Esophagus (tissue), 2 donors: Measurements from ENCODE around the gene MMP13. TPM values are rescaled to one million over a fixed set of nuclear protein-coding genes. Genes with fewer than 3 reads are reported as not detected.
"Not testable (repeated sequence)": the region's sequence is repeated elsewhere in the genome, so short reads cannot be mapped to it uniquely, and the experiment has no call there.

ENCODE experiments used
- H3K27ac ChIP-seq, 2 donors: one replicate each; pipeline ENCODE4 v1.5.1; 2013; ENCODE audit warnings: low read depth in 2 of 2, mild to moderate bottlenecking in 2 of 2, inconsistent platforms in 1 of 2, low read length in 1 of 2, moderate library complexity in 1 of 2
- H3K27me3 ChIP-seq, 2 donors: one replicate each; pipeline ENCODE4 v1.6.1; 2013; ENCODE audit warnings: low read length in 2 of 2, control low read depth in 1 of 2, mild to moderate bottlenecking in 1 of 2; ENCODE audit not compliant: insufficient read depth in 2 of 2, control insufficient read depth in 1 of 2
- H3K36me3 ChIP-seq, 2 donors: one replicate each; pipeline ENCODE4 v1.6.1; 2013; ENCODE audit warnings: low read length in 1 of 2; ENCODE audit not compliant: control insufficient read depth in 2 of 2, insufficient read depth in 2 of 2
- H3K4me1 ChIP-seq, 2 donors: one replicate each; pipeline ENCODE4 v1.6.1; 2013; ENCODE audit warnings: low read length in 1 of 2; ENCODE audit not compliant: control insufficient read depth in 2 of 2, insufficient read depth in 2 of 2
- H3K4me3 ChIP-seq, 2 donors: one replicate each; pipeline ENCODE4 v1.5.1; 2013; ENCODE audit warnings: low read length in 2 of 2, mild to moderate bottlenecking in 2 of 2, low read depth in 1 of 2, moderate library complexity in 1 of 2
- H3K9me3 ChIP-seq, 2 donors: one replicate each; pipeline ENCODE4 v1.6.1; 2013; ENCODE audit warnings: mild to moderate bottlenecking in 2 of 2, low read depth in 1 of 2, low read length in 1 of 2, moderate library complexity in 1 of 2; ENCODE audit not compliant: control insufficient read depth in 2 of 2, insufficient read depth in 1 of 2
- whole genome bisulfite sequencing, 2 donors: extraction: QIAGEN DNeasy Blood & Tissue Kit; methylation state at CpG; one replicate each; pipeline ENCODE4 v1.1.7; 2013; 5-methylcytosine and 5-hydroxymethylcytosine counted together
- polyA plus RNA-seq, 2 donors: library from polyadenylated mRNA; stranded (reverse); fragments of 200-250 nt; gene quantifications; one replicate each; pipeline ENCODE4 v1.2.3, GENCODE V29; 2013
- donor health status: healthy with polysubstance abuse.
- donor health status: Bipolar disorder and iron deficiency.

Gene MMP13
- polyA plus RNA-seq, 2 donors = 0.02 TPM; not detected in 1

DNA sequence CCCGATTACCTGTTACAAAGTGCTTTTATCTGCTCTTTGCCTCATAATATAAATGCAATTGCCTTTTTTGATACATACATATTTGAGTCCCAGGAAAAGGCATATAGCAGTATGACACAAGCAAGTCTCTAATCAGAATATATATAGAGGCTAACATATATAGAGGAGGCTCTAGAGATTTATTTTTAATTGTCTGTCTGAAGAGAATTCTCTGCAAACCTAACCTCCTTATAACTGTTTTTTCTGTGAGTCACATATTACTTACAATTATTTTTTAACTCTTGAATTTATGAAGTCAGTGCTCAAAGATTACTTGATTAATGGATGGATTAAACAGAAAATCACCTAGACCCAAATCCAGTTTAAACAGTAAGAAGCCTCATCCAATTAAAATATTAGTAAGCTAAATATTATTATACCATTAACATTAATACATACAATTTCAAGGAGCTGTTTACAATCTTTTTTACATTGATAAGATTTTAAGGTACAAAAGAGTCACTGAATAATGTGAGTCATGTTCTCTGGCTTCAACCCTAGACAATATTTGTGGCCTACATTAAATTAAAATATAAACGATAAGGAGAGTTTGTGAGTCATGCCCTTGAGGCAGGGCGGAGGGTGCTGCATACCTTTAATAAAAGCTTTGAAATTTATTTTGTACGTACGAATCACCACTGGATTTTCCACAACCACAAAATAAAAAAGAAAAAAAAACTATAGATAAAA is 19.2 kb upstream of the MMP13 start:
- H3K36me3 ChIP-seq = no peaks in the 10 kb centered on the region
- no peaks in the 10 kb centered on the region for H3K4me1 ChIP-seq
- WGBS, 2 donors = 49 to 50% methylated on average over 5 of the region's 5 CpGs
- no peak overlapping the region for H3K4me3 ChIP-seq
- H3K27ac ChIP-seq = no peak overlapping the region
- H3K27me3 ChIP-seq = no peaks in the 10 kb centered on the region
- H3K9me3 ChIP-seq = no peaks in the 10 kb centered on the region

DNA sequence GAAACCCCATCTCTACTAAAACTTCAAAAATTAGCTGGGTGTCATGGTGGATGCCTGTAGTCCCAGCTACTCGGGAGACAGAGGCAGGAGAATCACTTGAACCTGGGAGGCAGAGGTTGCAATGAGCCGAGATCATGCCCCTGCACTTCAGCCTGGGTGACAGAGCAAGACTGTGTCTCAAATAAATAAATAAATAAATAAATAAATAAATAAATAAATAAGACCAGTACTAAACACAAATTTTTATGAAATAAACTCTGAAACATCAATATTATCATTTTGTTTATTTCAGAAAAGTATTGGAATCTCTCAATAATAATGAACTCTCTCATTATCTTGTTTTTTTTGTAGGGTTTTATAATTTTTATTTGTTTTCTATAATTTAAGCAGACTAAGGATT is 18.2 kb upstream of the MMP13 start:
- not testable (repeated sequence) for H3K4me3 ChIP-seq, H3K36me3 ChIP-seq, H3K27ac ChIP-seq, H3K4me1 ChIP-seq, H3K27me3 ChIP-seq, H3K9me3 ChIP-seq
- WGBS, 2 donors = 85 to 88% methylated on average over 2 of the region's 2 CpGs

DNA sequence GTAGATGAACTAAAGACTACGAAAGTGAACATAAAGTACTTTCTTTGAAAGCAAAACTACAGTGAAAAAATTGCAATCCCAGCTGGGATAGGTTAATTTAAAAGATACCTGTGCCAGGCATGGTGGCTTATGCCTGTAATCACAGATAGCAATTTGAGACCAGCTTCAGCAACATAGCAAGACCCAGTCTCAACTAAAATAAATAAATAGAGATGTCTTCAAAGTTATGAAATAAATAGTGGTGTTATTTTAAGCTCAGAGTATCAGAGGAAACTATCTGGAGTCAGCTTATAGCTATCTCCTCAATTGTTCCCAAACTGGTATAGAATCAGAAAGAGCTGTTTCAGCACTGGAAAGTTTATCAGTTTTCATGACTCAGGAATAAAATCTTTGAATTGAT is 17.3 kb upstream of the MMP13 start:
- no peaks in the 10 kb centered on the region for H3K36me3 ChIP-seq
- H3K4me3 ChIP-seq = no peak overlapping the region
- H3K4me1 ChIP-seq = no peaks in the 10 kb centered on the region
- 59 to 80% methylated on average over 1 of the region's 1 CpG for WGBS, 2 donors
- H3K27me3 ChIP-seq = no peaks in the 10 kb centered on the region
- H3K9me3 ChIP-seq = no peaks in the 10 kb centered on the region
- H3K27ac ChIP-seq = no peak overlapping the region

DNA sequence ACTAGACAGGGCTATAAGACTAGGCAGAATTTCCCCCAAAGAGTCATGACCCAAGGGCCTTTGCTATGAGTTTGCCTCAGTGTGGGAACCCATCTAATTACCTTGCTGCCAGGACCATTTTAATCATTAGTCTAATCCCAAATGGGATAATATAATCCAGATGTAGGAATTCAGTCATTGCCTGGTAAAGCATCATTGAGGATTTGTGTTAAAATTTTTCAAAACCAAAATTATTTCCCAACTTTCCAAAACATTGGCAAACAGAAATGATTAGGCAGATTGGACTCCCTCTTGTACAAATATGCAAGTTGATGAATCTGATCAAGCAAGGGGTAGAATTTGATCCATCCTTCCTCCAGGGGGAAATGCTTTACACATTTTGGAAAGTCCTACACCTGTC is 16.2 kb upstream of the MMP13 start:
- Histone ChIP-seq H3K27ac (no peak overlapping the region), H3K4me1 (no peaks in the 10 kb centered on the region), H3K9me3 (no peaks in the 10 kb centered on the region), H3K27me3 (no peaks in the 10 kb centered on the region), H3K36me3 (no peaks in the 10 kb centered on the region), H3K4me3 (no peak overlapping the region)

DNA sequence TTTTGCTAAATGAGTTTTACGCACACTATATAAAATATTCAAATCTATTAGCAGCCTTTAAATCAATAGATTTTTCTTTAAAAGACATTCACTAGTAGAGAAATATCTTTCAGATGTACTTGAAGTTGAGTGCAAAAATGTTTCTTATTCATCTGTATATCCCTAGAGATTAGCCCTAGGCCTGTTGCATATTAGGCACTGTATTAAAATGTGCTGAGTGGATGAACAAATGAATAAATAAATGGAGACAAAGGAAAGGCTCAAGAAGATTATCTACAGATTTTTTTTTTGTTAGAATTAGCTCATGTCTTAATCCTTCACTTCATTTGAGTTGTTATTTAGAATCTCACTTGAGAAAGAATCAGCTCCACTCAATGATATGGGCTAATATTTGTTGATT is 12.0 kb upstream of the MMP13 start:
- Histone ChIP-seq H3K4me3 (no peak overlapping the region), H3K36me3 (no peaks in the 10 kb centered on the region), H3K9me3 (no peaks in the 10 kb centered on the region), H3K27me3 (no peaks in the 10 kb centered on the region), H3K4me1 (no peaks in the 10 kb centered on the region), H3K27ac (no peak overlapping the region)
- WGBS, 2 donors = 97 to 98% methylated on average over 1 of the region's 1 CpG

DNA sequence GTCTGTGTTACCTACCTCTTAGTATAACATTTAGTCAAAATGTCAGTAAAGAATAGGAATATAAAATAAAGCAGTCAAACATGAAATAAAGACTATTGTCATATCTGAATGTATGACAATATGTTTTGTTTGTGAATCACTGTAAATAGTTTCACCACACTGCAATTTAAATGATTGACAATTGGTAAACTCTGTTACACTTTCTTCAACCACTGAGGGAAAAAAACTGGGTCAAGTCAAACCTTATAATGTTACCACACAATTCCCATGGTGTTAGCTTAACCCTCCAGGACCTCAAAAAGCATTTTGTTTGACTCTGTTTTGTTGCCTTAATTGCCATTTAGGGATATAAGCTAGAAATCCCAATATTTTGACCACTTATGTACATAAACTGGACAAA is 10.5 kb upstream of the MMP13 start:
- Histone ChIP-seq H3K36me3 (no peaks in the 10 kb centered on the region), H3K9me3 (no peaks in the 10 kb centered on the region), H3K4me1 (no peaks in the 10 kb centered on the region), H3K27me3 (no peaks in the 10 kb centered on the region), H3K4me3 (no peak overlapping the region), H3K27ac (no peak overlapping the region)

DNA sequence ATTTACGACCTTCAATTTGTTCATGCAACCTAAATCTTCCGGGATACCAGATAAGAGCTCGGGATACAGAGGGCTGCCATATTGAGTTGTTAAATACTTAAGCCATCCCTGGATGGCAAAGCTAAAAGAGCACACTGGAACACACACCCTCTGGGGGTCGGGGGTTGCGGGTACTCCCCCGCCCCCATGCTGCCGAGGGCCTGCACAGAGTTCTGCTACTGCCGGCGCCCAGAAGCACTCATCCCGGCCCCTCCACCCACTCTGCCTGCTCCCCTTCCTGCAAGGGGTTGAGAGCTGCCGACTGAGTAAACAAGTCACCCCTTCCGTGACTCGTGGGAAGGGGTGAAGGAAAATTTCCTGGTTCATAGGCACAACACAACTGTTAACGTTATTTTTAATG is 9.3 kb upstream of the MMP13 start:
- H3K4me1 ChIP-seq = no peaks in the 10 kb centered on the region
- no peaks in the 10 kb centered on the region for H3K27me3 ChIP-seq
- H3K27ac ChIP-seq = no peak overlapping the region
- no peaks in the 10 kb centered on the region for H3K36me3 ChIP-seq
- H3K9me3 ChIP-seq = no peaks in the 10 kb centered on the region
- WGBS, 2 donors = 78 to 79% methylated on average over 14 of the region's 14 CpGs
- H3K4me3 ChIP-seq = no peak overlapping the region

DNA sequence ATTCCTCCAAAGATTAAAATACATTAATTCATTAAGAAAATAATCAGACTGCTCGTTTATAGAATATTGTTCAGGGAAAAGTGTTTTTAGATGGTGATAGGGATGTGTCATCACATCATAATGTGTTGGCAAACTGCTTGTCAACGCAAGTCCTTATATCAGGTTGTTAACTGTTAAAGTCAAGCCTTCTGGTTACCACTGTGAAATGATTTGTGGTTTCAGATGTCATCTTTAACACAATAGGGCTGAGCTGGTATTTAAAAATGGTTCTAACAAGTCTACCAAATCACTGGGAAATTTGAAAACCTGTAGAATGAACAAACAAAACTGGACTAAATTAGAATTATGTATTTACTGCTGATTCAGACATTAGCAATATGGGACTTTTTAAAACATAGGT is 2.4 kb upstream of the MMP13 start:
- no peak overlapping the region for H3K4me3 ChIP-seq
- no peaks in the 10 kb centered on the region for H3K9me3 ChIP-seq
- 51 to 65% methylated on average over 2 of the region's 2 CpGs for WGBS, 2 donors
- H3K36me3 ChIP-seq = no peaks in the 10 kb centered on the region
- no peaks in the 10 kb centered on the region for H3K4me1 ChIP-seq
- H3K27me3 ChIP-seq = no peaks in the 10 kb centered on the region
- H3K27ac ChIP-seq = no peak overlapping the region

DNA sequence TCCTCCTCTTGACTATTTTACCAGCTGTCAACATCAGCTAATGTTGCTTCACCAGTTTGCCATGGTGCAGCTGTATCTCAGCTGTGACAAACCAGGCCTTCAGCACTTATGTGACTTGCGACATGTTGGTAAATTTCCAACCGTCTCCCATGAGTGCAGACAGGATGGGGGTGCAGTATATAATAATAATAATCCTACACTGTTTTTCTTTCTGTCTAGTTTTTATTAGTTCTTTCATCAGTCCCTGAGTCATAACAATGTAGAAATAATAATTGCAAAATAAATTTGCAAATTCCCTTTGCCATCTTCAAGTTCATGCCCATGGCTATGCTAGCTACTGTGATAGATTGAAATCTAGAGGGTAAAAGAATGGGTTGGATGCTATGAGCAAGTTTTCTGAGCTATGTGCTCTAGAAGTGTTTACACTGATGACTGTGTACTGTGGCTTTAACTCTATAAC is 4.9 kb downstream of the MMP13 start:
- Histone ChIP-seq H3K4me1 (no peaks in the 10 kb centered on the region), H3K27ac (no peak overlapping the region), H3K36me3 (no peaks in the 10 kb centered on the region), H3K9me3 (no peaks in the 10 kb centered on the region), H3K4me3 (no peak overlapping the region), H3K27me3 (no peaks in the 10 kb centered on the region)
- 71 to 72% methylated on average over 2 of the region's 2 CpGs for WGBS, 2 donors

DNA sequence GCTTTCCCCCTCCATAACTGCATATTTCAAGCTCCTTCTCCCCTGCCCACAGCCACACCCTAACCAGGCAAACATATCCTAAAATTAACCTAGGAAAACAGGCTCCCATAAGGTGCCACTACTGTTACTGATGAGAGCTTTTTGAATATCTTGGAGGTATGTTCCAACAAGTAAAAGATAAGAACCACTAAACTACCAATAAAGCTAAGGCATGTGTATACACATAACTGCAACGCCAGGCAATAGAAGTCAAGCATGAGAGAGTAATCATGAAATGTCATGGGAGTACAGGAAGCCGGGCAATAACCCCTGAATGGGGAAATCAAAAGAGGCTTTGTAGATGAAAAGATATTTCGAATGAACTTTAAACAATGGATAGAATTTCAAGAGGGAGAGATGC is 9.3 kb downstream of the MMP13 start:
- Histone ChIP-seq H3K27ac (no peak overlapping the region), H3K9me3 (no peaks in the 10 kb centered on the region), H3K4me1 (no peaks in the 10 kb centered on the region), H3K36me3 (no peaks in the 10 kb centered on the region), H3K4me3 (no peak overlapping the region), H3K27me3 (no peaks in the 10 kb centered on the region)
- WGBS, 2 donors = 33 to 45% methylated on average over 3 of the region's 3 CpGs
